ENCODE results near the gene VEZT. TPM values are rescaled to one million over a fixed set of nuclear protein-coding genes. Genes with fewer than 3 reads are reported as not detected.

The VEZT gene
- total RNA-seq, 4 donors from 2014 or later: 82.1 to 141 (median 85.4) TPM

- Histone ChIP-seq H3K4me1 (peaks cover 0 to 67% (median 0%) of the 10 kb centered on the region in 3 donors), H3K4me3 (no peak overlapping the region), H3K27ac (no peak overlapping the region), H3K9me3 (no peaks in the 10 kb centered on the region), H3K36me3 (peaks cover 0 to 20% of the 10 kb centered on the region in 2 donors), H3K27me3 (no peaks in the 10 kb centered on the region)
- no peak for ATAC-seq
- WGBS, 2 donors (ENCODE audit: low coverage in 1 of 2): 90 to 91% methylated on average over 4 of the region's 4 CpGs
- no peak for TF ChIP-seq EP300 (IDR thresholded peaks at IDR 0.05)
- no peak for TF ChIP-seq CTCF (IDR thresholded peaks at IDR 0.05)
- TF ChIP-seq POLR2A (IDR thresholded peaks at IDR 0.05): no peak
- no peak for TF ChIP-seq POLR2AphosphoS5 (IDR thresholded peaks at IDR 0.05)
Observed at GRCh38 chr12:95241761-95242506, 24.3 kb downstream of the VEZT start.

DNA sequence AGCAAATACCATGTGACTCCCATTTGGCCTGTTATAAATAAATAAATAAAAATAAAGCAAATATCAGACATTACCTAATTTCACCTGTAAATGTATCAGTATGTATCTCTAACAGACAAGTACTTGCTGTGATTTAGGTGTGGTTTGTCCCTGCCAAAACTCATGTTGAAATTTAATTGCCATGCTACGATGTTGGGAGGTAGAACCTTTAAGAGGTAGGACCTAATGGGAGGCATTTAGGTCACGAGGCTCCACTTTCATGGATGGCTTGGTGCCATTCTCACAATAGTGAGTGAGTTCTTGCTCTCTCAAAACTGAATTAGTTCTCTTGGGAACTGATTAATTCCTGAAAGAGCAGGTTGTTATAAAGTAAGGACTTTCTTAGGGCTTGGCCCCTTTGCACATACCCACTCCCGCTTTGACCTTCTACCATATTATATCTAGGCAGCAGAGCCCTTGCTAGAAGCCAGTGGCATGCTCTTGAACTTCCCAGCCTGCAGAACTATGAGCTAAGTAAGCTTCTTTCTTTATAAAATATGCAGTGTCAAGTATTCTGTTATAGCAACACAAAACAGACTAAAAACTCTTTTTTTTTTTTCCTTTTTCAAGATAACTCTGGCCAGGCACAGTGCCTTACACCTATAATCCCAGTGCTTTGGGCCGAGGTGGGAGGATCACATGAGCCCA is 26.0 kb downstream of the VEZT start:
- TF ChIP-seq POLR2AphosphoS5 (IDR thresholded peaks at IDR 0.05) (no peak), EP300 (IDR thresholded peaks at IDR 0.05) (no peak)

GRCh38 chr12:95244350-95244749 is 26.7 kb downstream of the VEZT start:
- Histone ChIP-seq H3K27ac (no peak overlapping the region), H3K27me3 (no peaks in the 10 kb centered on the region), H3K4me3 (no peak overlapping the region), H3K9me3 (no peaks in the 10 kb centered on the region), H3K4me1 (peaks cover 0 to 67% (median 2%) of the 10 kb centered on the region in 3 donors), H3K36me3 (peaks cover 0 to 20% of the 10 kb centered on the region in 2 donors)
- 81% methylated on average over 3 of the region's 3 CpGs for WGBS, 2 donors (ENCODE audit: low coverage in 1 of 2)
- no peak for TF ChIP-seq CTCF (IDR thresholded peaks at IDR 0.05)
- no peak for TF ChIP-seq POLR2AphosphoS5 (IDR thresholded peaks at IDR 0.05)
- no peak for TF ChIP-seq POLR2A (IDR thresholded peaks at IDR 0.05)
- no peak for TF ChIP-seq EP300 (IDR thresholded peaks at IDR 0.05)
- no peak for ATAC-seq

More for the DNA sequence above, 26.0 kb downstream of the VEZT start:
- H3K27me3 ChIP-seq: no peaks in the 10 kb centered on the region
- H3K4me1 ChIP-seq: peaks cover 0 to 65% (median 2%) of the 10 kb centered on the region in 3 donors
- 94% methylated on average over 2 to 3 of the region's 4 CpGs for WGBS, 2 donors (ENCODE audit: low coverage in 1 of 2)
- H3K9me3 ChIP-seq: no peaks in the 10 kb centered on the region
- peaks cover 0 to 20% of the 10 kb centered on the region in 2 donors for H3K36me3 ChIP-seq
- H3K4me3 ChIP-seq: no peak overlapping the region
- no peak overlapping the region for H3K27ac ChIP-seq
- no peak for ATAC-seq

DNA sequence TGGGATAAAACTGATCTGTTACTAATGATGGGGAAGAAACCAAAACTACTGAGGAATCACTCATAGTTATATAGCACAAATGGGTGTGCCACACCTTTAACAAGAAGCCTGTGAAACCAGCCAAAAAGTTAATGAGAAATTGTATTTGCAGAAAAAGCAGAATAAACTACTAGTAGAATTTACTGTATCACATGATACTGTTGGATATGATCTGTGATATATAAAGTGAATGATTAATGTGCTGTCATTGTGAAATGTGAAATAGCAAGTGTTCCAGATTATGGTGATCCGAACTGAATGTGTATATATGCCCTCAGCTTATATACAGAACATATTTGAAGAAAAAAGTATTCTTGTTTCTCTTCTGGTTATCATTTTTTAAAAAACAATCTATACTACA is 30.5 kb downstream of the VEZT start:
- H3K4me3 ChIP-seq: no peak overlapping the region
- no peaks in the 10 kb centered on the region for H3K9me3 ChIP-seq
- peaks cover 0 to 23% of the 10 kb centered on the region in 2 donors for H3K36me3 ChIP-seq
- 80 to 91% methylated on average over 1 of the region's 1 CpG for whole genome bisulfite sequencing, 2 donors (ENCODE audit: low coverage in 1 of 2)
- H3K4me1 ChIP-seq: peaks cover 0 to 82% (median 6%) of the 10 kb centered on the region in 3 donors
- no peak for TF ChIP-seq CTCF (IDR thresholded peaks at IDR 0.05)
- no peaks in the 10 kb centered on the region for H3K27me3 ChIP-seq
- no peak for ATAC-seq
- no peak overlapping the region for H3K27ac ChIP-seq

GRCh38 chr12:95248604-95249360 is 31.2 kb downstream of the VEZT start:
- TF ChIP-seq EP300 (IDR thresholded peaks at IDR 0.05) (no peak), CTCF (IDR thresholded peaks at IDR 0.05) (no peak), POLR2AphosphoS5 (IDR thresholded peaks at IDR 0.05) (no peak), POLR2A (IDR thresholded peaks at IDR 0.05) (no peak)
- no peaks in the 10 kb centered on the region for H3K27me3 ChIP-seq
- H3K9me3 ChIP-seq: no peaks in the 10 kb centered on the region
- peak overlapping the region in 1 of 4 donors; percentile 12 for H3K27ac ChIP-seq
- H3K4me1 ChIP-seq: peaks cover 0 to 82% (median 9%) of the 10 kb centered on the region in 3 donors
- peaks cover 0 to 21% of the 10 kb centered on the region in 2 donors for H3K36me3 ChIP-seq
- no peak for ATAC-seq
- WGBS, 2 donors (ENCODE audit: low coverage in 1 of 2): 61 to 66% methylated on average over 7 to 8 of the region's 8 CpGs
- no peak overlapping the region for H3K4me3 ChIP-seq

All from gastroesophageal sphincter (tissue), 4 donors.